EL (cell line): ENCODE data around the gene POPDC3.

ENCODE experiments used
- DNase-seq: peaks from one replicate; pipeline ENCODE4 v3.0.0-alpha.2; 2016

Gene POPDC3

DNA sequence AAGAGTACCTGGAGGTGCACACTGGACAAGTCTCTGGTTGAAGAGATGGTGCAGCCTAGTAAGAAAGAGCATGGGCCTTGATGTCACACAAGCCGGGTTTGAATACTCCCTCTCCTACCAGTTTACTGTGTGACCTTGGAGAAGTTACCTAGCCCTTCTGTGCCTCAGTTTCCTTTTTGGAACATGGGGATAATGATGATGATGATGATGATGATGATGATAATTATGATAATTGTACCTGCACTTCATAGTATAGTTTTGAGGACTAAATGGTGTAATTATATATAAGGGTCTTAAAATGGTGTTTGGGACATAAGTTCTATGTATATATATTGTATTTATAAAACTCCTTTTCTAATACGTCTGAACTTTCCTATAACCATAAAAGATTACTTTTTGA, 41.7 kb downstream of the POPDC3 start:
- no peak for DNase-seq

GRCh38 chr6:105137388-105137787, 42.4 kb downstream of the POPDC3 start:
- peak; percentile 34 for DNase-seq

- peak; percentile 71 for DNase-seq
Observed at GRCh38 chr6:105136431-105137350, 43.1 kb downstream of the POPDC3 start.

DNA sequence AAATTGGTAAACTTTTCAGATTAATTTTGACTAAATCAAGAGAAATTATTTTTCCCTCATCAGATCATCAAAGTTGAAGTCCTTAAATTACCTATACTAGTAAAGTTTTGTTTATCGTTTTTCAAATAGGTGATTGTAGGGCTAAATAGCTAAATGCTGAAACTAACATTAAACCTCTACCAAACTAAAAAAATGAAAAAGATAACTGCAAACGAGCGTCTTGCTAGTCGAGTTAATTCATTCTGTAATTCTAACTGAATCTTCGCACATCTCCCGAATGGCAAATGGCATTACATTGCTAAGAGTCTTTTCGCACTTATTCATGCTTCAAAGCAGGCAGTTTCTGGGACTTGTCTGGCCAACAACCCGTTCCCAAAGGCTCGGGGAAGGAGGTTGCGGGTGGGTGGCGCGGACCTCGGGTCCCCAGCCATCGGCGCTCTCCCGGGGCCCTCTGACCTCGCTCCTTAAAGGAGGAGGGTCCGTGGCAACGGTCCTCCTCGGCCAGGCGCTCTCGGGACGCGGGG, 43.8 kb downstream of the POPDC3 start:
- DNase-seq, result peak; percentile 39

DNA sequence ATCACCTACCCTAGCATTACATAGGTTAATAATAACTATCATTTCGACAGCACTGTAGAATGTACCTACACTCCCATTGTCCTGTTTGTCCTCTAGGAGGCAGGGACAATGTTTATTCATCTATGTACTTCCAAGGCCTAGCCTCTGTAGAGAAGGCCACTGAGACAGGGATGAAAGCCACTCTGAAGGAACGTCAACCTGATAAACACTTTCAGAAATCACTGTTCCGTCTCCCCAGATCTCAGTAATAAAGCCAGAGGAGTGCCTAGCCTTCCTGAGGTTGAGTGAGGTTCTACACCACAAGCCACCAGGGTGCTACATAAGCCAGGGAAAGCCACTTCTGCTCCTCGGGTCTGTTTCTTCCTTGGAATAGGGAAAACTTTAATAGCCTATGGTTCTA, 44.8 kb downstream of the POPDC3 start:
- peak; percentile 23 for DNase-seq

DNA sequence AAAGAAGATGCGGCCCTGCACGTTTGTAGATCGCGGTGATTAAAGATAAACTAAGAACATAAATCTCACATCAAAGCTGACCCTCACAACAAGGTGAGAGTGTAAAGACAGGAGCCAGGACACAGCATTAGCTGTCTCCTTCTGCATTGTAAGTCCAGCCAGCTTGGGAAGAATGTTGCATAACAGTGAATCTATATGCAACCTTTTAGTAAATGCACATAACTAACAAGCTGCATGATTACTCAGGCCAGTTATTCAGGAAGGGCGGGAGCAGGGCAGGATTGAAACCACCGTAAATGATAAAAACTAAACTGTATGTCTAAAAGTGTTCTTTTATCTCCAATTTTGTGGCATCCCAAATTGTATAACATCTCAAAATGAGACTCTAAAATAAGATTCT, 57.1 kb downstream of the POPDC3 start:
- no peak for DNase-seq

- no peak for DNase-seq
Observed at GRCh38 chr6:105121981-105122380, 57.8 kb downstream of the POPDC3 start.

DNA sequence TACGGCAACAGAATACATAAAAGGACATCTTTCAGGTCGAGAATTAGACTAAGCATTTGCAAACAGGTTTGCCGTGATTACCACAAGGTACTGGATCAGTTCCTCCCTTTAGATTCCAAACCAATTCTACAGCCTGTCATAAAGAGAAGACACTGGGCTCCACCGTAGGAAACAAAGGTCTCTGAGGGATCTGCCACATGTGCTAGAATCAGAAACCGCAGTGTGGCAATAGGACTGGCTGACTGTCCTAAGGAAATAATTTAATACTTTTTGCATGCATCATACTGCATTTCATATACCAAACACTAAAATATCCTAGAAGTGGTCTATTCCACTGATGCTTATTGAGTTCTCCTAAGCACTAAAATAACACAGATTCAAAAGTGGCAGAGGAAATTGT, 59.2 kb downstream of the POPDC3 start:
- DNase-seq, result peak; percentile 35

GRCh38 chr6:105116150-105116549, 63.7 kb downstream of the POPDC3 start:
- no peak for DNase-seq

- no peak for DNase-seq
Observed at GRCh38 chr6:105113422-105113821, 66.4 kb downstream of the POPDC3 start.

- no peak for DNase-seq
Observed at GRCh38 chr6:105112577-105112976, 67.2 kb downstream of the POPDC3 start.

GRCh38 chr6:105111871-105112270, 67.9 kb downstream of the POPDC3 start:
- no peak for DNase-seq

GRCh38 chr6:105111105-105111504, 68.7 kb downstream of the POPDC3 start:
- DNase-seq, result no peak

DNA sequence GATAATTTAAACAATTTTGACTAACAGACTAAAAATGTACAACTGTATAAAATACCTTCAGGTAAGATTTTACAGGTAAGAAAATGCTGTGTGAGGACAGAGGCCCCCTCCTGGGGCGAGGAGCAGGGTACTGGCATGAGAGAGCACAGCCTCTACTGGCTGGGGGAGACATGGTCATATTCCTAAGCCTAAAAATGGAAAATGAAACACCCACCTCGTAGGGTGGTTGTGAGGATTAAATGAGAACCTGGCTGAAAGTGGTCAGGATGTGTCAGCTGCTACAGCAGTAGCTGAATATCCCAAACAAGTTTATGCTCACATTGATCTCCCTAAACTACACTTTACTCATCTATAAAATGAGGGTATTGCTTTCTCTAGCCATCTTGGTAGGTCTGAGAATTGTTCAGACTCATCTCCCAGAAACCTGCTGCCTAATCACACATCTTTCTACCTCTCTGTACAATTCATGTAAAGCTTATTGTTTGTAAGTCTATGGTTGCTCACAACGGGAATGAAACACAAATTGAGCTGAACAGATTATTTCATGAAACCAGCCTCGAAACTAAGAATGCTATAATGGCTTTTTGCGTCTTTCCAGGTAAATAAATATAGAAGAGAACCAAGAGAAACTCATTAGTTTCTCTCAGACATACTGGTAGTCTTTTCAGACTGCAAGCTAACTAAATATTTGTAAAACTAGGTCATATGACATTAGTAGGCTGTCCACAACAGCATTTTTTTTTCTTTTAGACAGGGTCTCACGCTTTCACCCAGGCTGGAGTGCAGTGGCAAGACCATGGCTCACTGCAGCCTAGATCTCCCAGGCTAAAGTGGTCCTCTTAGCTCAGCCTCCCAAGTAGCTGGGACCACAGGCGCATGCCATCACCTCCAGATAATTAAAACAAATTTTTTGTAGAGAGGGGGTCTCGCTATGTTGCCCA, 69.6 kb downstream of the POPDC3 start:
- no peak for DNase-seq

DNA sequence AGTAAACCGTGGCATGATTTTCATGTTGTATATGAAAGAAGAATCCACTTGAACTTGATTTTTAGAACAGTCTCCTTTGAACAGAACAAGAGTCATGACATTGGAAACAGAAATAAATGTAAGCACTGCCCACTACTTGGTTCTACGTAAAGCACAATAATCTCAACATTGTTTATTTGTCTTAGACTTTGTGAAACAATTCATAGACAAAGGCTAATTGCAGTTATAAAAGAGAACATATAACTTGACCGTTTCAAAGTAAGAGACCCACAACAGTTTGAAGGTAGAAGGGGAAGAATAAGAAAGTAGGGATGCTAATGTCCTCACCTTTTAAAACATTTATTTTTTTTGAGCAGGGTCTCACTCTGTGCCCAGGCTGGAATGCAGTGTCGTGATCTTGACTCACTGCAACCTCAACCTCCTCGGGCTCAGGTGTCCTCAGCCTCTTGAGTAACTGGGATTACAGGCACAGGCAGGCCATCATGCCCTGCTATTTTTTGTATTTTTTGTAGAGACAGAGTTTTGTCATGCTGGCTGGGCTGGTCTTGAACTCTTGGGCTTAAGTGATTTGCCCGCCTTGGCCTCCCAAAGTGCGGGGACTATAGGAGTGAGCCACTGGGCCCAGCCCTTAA, 71.1 kb downstream of the POPDC3 start:
- no peak for DNase-seq
